ENCODE data around the gene AKIRIN2. TPM values are rescaled to one million over a fixed set of nuclear protein-coding genes. Genes with fewer than 3 reads are reported as not detected.
A peak's percentile ranks its signal among the peaks of the same experiment; 100 is the strongest.

The AKIRIN2 gene
- polyA plus RNA-seq, 1 of the 3 experiments (the other 2 are of a cell fraction): 19.0 TPM

DNA sequence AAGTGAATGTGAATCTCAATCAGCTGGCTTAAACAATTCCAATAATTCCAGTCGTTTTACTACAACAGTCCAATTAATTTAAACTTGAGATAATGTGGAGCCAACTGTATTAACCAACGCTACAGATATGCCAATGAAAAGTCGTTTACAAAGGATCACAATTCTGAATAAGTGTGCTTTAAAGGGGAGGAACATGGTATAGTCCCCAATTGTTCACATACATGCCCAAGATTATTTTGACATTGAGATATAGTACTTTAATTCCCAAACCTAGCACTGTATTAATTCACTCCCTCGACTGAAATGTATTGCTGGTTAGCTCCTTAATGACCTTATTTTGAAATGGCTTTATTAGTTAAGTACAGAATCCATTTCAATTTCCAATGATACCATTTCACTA lies 2.5 kb downstream of the AKIRIN2 start:
- Histone ChIP-seq H3K9me2 (no peaks in the 10 kb centered on the region), H4K20me1 (ENCODE audit: insufficient read depth) (peaks cover 61% of the 10 kb centered on the region), H3K4me2 (peak overlapping the region; percentile 77), H3K79me2 (ENCODE audit: insufficient read depth) (peaks cover 74% of the 10 kb centered on the region), H3K4me3 (ENCODE audit: low read depth in 2 of 2, low read length in 1 of 2) (peak overlapping the region; percentile 93 to 98), H3F3A (replicated peaks; ENCODE audit: insufficient read depth) (peaks cover 56% of the 10 kb centered on the region), H3K36me3 (replicated peaks in 1 of 2; ENCODE audit: control insufficient read depth in 1 of 2, insufficient read depth in 2 of 2, low read length in 1 of 2) (peaks cover 0 to 14% of the 10 kb centered on the region in 2 experiments), H3K9me3 (no peaks in the 10 kb centered on the region), H3K27me3 (ENCODE audit: insufficient read depth) (no peaks in the 10 kb centered on the region), H3K4me1 (ENCODE audit: control insufficient read depth in 1 of 2, insufficient read depth in 2 of 2, low read depth in 1 of 2, low read length in 1 of 2) (peaks cover 10 to 28% of the 10 kb centered on the region in 2 experiments), H2AFZ (ENCODE audit: low read depth) (no peak overlapping the region), H3K27ac (ENCODE audit: low read depth in 2 of 2, low read length in 1 of 2) (peak overlapping the region in 1 of 2 experiments; percentile 92; a peak in 3 of 4 replicates), H3K9ac (peak overlapping the region; percentile 96; the same call in 1 of the 2 replicates)
- no peak for TF ChIP-seq EP300 (IDR thresholded peaks at IDR 0.05; ENCODE audit: borderline replicate concordance in 1 of 2, low read depth in 1 of 2, low read length in 1 of 2)
- no peak for TF ChIP-seq FOSL2 (IDR thresholded peaks at IDR 0.05; ENCODE audit: borderline replicate concordance, low read depth)
- no peak for TF ChIP-seq TEAD4 (IDR thresholded peaks at IDR 0.05; ENCODE audit: borderline replicate concordance, insufficient read depth)
- 3% methylated on average over 4 of the region's 4 CpGs for WGBS (ENCODE audit: low lambda C conversion rate)
- ChIA-PET POLR2A (no interaction called here), CTCF (interaction anchor here (0.7 to 1.0 kb wide), 2 partner anchors 24 to 44 kb away, joined by 3 read pairs; no protein-coding TSS in a partner anchor)
- DNase-seq: no peak

DNA sequence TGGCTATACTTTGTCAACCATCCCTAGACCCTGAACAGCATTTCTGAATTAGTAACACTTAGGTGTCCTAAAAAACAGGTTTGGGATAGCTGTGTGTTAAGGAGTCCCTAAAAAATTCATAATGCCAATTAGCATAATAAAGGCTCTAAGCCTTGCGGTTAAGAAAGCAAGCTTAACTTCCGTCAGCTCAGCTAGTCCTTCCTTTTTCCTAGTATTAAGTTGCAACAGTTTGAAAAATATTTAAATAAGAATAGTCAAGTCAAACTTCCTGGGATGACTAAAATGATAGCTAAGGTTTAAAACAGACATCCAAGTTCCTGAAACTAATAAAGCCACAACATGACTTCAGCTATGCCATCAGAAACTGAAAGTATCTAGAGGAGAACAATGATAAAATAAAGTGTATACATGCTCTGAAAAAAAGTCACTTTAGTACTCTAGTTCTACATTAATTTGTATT lies 3.5 kb downstream of the AKIRIN2 start:
- H3K36me3 ChIP-seq (replicated peaks in 1 of 2; ENCODE audit: control insufficient read depth in 1 of 2, insufficient read depth in 2 of 2, low read length in 1 of 2): peaks cover 0 to 14% of the 10 kb centered on the region in 2 experiments
- H3K4me2 ChIP-seq: peak overlapping the region; percentile 77
- peak overlapping the region; percentile 93 to 98 for H3K4me3 ChIP-seq (ENCODE audit: low read depth in 2 of 2, low read length in 1 of 2)
- H3K79me2 ChIP-seq (ENCODE audit: insufficient read depth): peaks cover 84% of the 10 kb centered on the region
- 41% methylated on average over 2 of the region's 2 CpGs for WGBS (ENCODE audit: low lambda C conversion rate)
- H3K9ac ChIP-seq: peak overlapping the region; percentile 96; the same call in 1 of the 2 replicates
- H3K4me1 ChIP-seq (ENCODE audit: control insufficient read depth in 1 of 2, insufficient read depth in 2 of 2, low read depth in 1 of 2, low read length in 1 of 2): peaks cover 10 to 34% of the 10 kb centered on the region in 2 experiments
- no peak for DNase-seq
- TF ChIP-seq TAF1 (IDR thresholded peaks at IDR 0.05; ENCODE audit: borderline replicate concordance, low read depth, low read length) (no peak), EP300 (IDR thresholded peaks at IDR 0.05; ENCODE audit: borderline replicate concordance in 1 of 2, low read depth in 1 of 2, low read length in 1 of 2) (no peak), RXRA (IDR thresholded peaks at IDR 0.05; ENCODE audit: borderline replicate concordance, low read depth) (no peak), EZH2phosphoT487 (IDR thresholded peaks at IDR 0.05; ENCODE audit: borderline replicate concordance, low read depth) (no peak)
- TF ChIP-seq, protein P1, sequence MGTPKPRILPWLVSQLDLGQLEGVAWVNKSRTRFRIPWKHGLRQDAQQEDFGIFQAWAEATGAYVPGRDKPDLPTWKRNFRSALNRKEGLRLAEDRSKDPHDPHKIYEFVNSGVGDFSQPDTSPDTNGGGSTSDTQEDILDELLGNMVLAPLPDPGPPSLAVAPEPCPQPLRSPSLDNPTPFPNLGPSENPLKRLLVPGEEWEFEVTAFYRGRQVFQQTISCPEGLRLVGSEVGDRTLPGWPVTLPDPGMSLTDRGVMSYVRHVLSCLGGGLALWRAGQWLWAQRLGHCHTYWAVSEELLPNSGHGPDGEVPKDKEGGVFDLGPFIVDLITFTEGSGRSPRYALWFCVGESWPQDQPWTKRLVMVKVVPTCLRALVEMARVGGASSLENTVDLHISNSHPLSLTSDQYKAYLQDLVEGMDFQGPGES (IDR thresholded peaks at IDR 0.05; ENCODE audit: low read depth, low read length): no peak
- peaks cover 71% of the 10 kb centered on the region for H4K20me1 ChIP-seq (ENCODE audit: insufficient read depth)
- H3F3A ChIP-seq (replicated peaks; ENCODE audit: insufficient read depth): peaks cover 55% of the 10 kb centered on the region
- CTCF ChIA-PET: interaction anchor here (0.6 to 3.0 kb wide), 3 partner anchors 12 to 345 kb away, joined by 3 to 10 read pairs (median 4); no protein-coding TSS in a partner anchor
- H2AFZ ChIP-seq (ENCODE audit: low read depth): no peak overlapping the region
- POLR2A ChIA-PET: interaction anchor here (0.7 kb wide), 1 partner anchor 203 kb away, joined by 3 read pairs; no protein-coding TSS in a partner anchor
- H3K9me3 ChIP-seq: no peaks in the 10 kb centered on the region
- H3K27ac ChIP-seq (ENCODE audit: low read depth in 2 of 2, low read length in 1 of 2): peak overlapping the region; percentile 64 to 92
- no peaks in the 10 kb centered on the region for H3K27me3 ChIP-seq (ENCODE audit: insufficient read depth)
- no peaks in the 10 kb centered on the region for H3K9me2 ChIP-seq

All from SK-N-SH (cell line).